Trophoblast cell (in vitro differentiated cells and primary cell): Measurements from ENCODE around the gene EIF4G3.
"Not testable (repeated sequence)": the region's sequence is repeated elsewhere in the genome, so short reads cannot be mapped to it uniquely, and the experiment has no call there.

ENCODE experiments used
- DNase-seq, 2 donors: peaks; one replicate each; pipeline ENCODE4 v3.0.0-alpha.2; 2016
- H2AFZ ChIP-seq: 2 replicates; pipeline ENCODE4 v1.6.1; 2013; ENCODE audit warnings: low read length, moderate library complexity, mild to moderate bottlenecking; ENCODE audit not compliant: insufficient read depth, poor library complexity
- H2AK5ac ChIP-seq: 2 replicates; pipeline ENCODE4 v1.6.1; 2013; ENCODE audit warnings: mild to moderate bottlenecking, low read length
- H2BK120ac ChIP-seq: 2 replicates; pipeline ENCODE4 v1.6.1; 2013; ENCODE audit warnings: low read length, mild to moderate bottlenecking, moderate library complexity; ENCODE audit not compliant: insufficient read depth, poor library complexity
- H2BK12ac ChIP-seq: 2 replicates; pipeline ENCODE4 v1.6.1; 2013; ENCODE audit warnings: mild to moderate bottlenecking, low read length, moderate library complexity
- H2BK5ac ChIP-seq: 2 replicates; pipeline ENCODE4 v1.6.1; 2013; ENCODE audit warnings: low read length, low read depth, moderate library complexity, mild to moderate bottlenecking; ENCODE audit not compliant: poor library complexity
- H3K14ac ChIP-seq: 2 replicates; pipeline ENCODE4 v1.6.1; 2013; ENCODE audit warnings: mild to moderate bottlenecking, low read length
- H3K18ac ChIP-seq: 2 replicates; pipeline ENCODE4 v1.6.1; 2013; ENCODE audit warnings: mild to moderate bottlenecking, low read length
- H3K23ac ChIP-seq: 2 replicates; pipeline ENCODE4 v1.6.1; 2013; ENCODE audit warnings: low read length
- H3K27ac ChIP-seq: 2 replicates; pipeline ENCODE4 v1.5.1; 2013; ENCODE audit warnings: low read depth, mild to moderate bottlenecking, inconsistent platforms, low read length, moderate library complexity
- H3K27me3 ChIP-seq: 2 replicates; pipeline ENCODE4 v1.6.1; 2013; ENCODE audit warnings: inconsistent platforms, mild to moderate bottlenecking, low read length, moderate library complexity; ENCODE audit not compliant: insufficient read depth
- H3K36me3 ChIP-seq, 2 experiments: 1 replicate in 1 of 2; 2 replicates in 1 of 2; pipeline ENCODE4 v1.6.1; 2013; ENCODE audit warnings: low read length in 2 of 2, mild to moderate bottlenecking in 2 of 2, moderate library complexity in 1 of 2; ENCODE audit not compliant: insufficient read depth in 2 of 2, control insufficient read depth in 1 of 2
- H3K4ac ChIP-seq: 2 replicates; pipeline ENCODE4 v1.6.1; 2013; ENCODE audit warnings: low read depth, mild to moderate bottlenecking, low read length, moderate library complexity
- H3K4me1 ChIP-seq, 2 experiments: 1 replicate in 1 of 2; 2 replicates in 1 of 2; pipeline ENCODE4 v1.6.1; 2013; ENCODE audit warnings: low read length in 2 of 2, mild to moderate bottlenecking in 2 of 2, moderate library complexity in 1 of 2; ENCODE audit not compliant: insufficient read depth in 2 of 2, control insufficient read depth in 1 of 2
- H3K4me2 ChIP-seq: 2 replicates; pipeline ENCODE4 v1.6.1; 2013; ENCODE audit warnings: inconsistent platforms, mild to moderate bottlenecking, low read length, moderate library complexity
- H3K4me3 ChIP-seq: 2 replicates; pipeline ENCODE4 v1.5.1; 2013; ENCODE audit warnings: mild to moderate bottlenecking, low read depth, low read length, inconsistent platforms
- H3K79me1 ChIP-seq: one replicate; pipeline ENCODE4 v1.6.1; 2013; ENCODE audit warnings: low read length
- H3K79me2 ChIP-seq: 2 replicates; pipeline ENCODE4 v1.6.1; 2013; ENCODE audit warnings: low read length, mild to moderate bottlenecking; ENCODE audit not compliant: control insufficient read depth, insufficient read depth, poor library complexity
- H3K9ac ChIP-seq: 2 replicates; pipeline ENCODE4 v1.6.1; 2013; ENCODE audit warnings: mild to moderate bottlenecking, low read length
- H3K9me3 ChIP-seq: 2 replicates; pipeline ENCODE4 v1.6.1; 2013; ENCODE audit warnings: low read depth, mild to moderate bottlenecking, control low read depth, inconsistent platforms, low read length; ENCODE audit not compliant: insufficient read depth
- H4K12ac ChIP-seq: 2 replicates; pipeline ENCODE4 v1.6.1; 2013; ENCODE audit warnings: low read depth, mild to moderate bottlenecking, low read length, moderate library complexity
- H4K8ac ChIP-seq: 2 replicates; pipeline ENCODE4 v1.6.1; 2013; ENCODE audit warnings: low read depth, mild to moderate bottlenecking, low read length, moderate library complexity
- H4K91ac ChIP-seq: one replicate; pipeline ENCODE4 v1.6.1; 2013; ENCODE audit warnings: low read depth, mild to moderate bottlenecking, low read length, moderate library complexity
- WGBS: extraction: QIAGEN DNeasy Blood & Tissue Kit; methylation state at CpG from one replicate; pipeline ENCODE4 v1.1.7; 2013; ENCODE audit warnings: missing lambda C conversion rate; ENCODE audit not compliant: insufficient read length, insufficient coverage; ENCODE audit errors: extremely low coverage; 5-methylcytosine and 5-hydroxymethylcytosine counted together

EIF4G3 gene

GRCh38 chr1:20789598-20789997 is 387.1 kb downstream of the EIF4G3 start:
- H3K4me3 ChIP-seq, H3K36me3 ChIP-seq, H4K12ac ChIP-seq, DNase-seq, H3K23ac ChIP-seq, H2BK120ac ChIP-seq, H2BK12ac ChIP-seq, H3K4me1 ChIP-seq, H3K9ac ChIP-seq, H3K18ac ChIP-seq, H3K4ac ChIP-seq, H3K27me3 ChIP-seq, H4K91ac ChIP-seq, H4K8ac ChIP-seq, H3K27ac ChIP-seq, H3K4me2 ChIP-seq, H2AFZ ChIP-seq, H2AK5ac ChIP-seq, H3K14ac ChIP-seq, H3K9me3 ChIP-seq, H2BK5ac ChIP-seq: not testable (repeated sequence)
- WGBS = no CpG with 5 or more reads among the region's 9 CpGs
- peaks cover 15% of the 10 kb centered on the region for H3K79me1 ChIP-seq
- peaks cover 16% of the 10 kb centered on the region for H3K79me2 ChIP-seq

GRCh38 chr1:20787840-20788795 is 388.6 kb downstream of the EIF4G3 start:
- Histone ChIP-seq H3K27me3 (no peaks in the 10 kb centered on the region), H3K18ac (no peak overlapping the region), H2AK5ac (peak overlapping the region; percentile 18)

GRCh38 chr1:20787029-20787839 is 389.5 kb downstream of the EIF4G3 start, which contains the start of gene HP1BP3:
Gene HP1BP3, minus strand, starts transcription at chr1:20787307. Its CDS starts 6,867 bp downstream, at chr1:20780440.
- no CpG with 5 or more reads among the region's 99 CpGs for WGBS
- H3K79me1 ChIP-seq = peaks cover 15% of the 10 kb centered on the region

More at GRCh38 chr1:20787840-20788795, 388.6 kb downstream of the EIF4G3 start:
- H2BK5ac ChIP-seq = peak overlapping the region; percentile 85
- peak overlapping the region; percentile 58 for H4K12ac ChIP-seq
- 100% methylated on average over 2 of the region's 22 CpGs for WGBS
- H3K4ac ChIP-seq = no peak overlapping the region
- H3K79me1 ChIP-seq = peaks cover 15% of the 10 kb centered on the region
- peaks cover 0 to 2% of the 10 kb centered on the region in 2 experiments for H3K36me3 ChIP-seq
- peak overlapping the region; percentile 78 for H3K14ac ChIP-seq
- H3K9me3 ChIP-seq = no peaks in the 10 kb centered on the region
- H2BK12ac ChIP-seq = no peak overlapping the region
- H2BK120ac ChIP-seq = peak overlapping the region; percentile 62
- H2AFZ ChIP-seq = no peak overlapping the region
- peak overlapping the region; percentile 100 for H3K4me3 ChIP-seq
- H4K91ac ChIP-seq = peak overlapping the region; percentile 57
- DNase-seq = peak; percentile 45 to 69
- peaks cover 3 to 5% of the 10 kb centered on the region in 2 experiments for H3K4me1 ChIP-seq
- peak overlapping the region; percentile 76 for H4K8ac ChIP-seq
- H3K27ac ChIP-seq = peak overlapping the region; percentile 90
- H3K23ac ChIP-seq = no peak overlapping the region
- peaks cover 28% of the 10 kb centered on the region for H3K79me2 ChIP-seq
- peak overlapping the region; percentile 70 for H3K4me2 ChIP-seq
- H3K9ac ChIP-seq = peak overlapping the region; percentile 90

More at GRCh38 chr1:20787029-20787839, 389.5 kb downstream of the EIF4G3 start, which contains the start of gene HP1BP3:
- Histone ChIP-seq H3K9me3 (no peaks in the 10 kb centered on the region), H4K91ac (peak within 1 kb of the TSS; percentile 96), H3K79me2 (peaks cover 31% of the 10 kb centered on the region), H3K4me1 (peaks cover 3 to 5% of the 10 kb centered on the region in 2 experiments), H3K4me3 (peak within 1 kb of the TSS; percentile 100), H2BK120ac (peak within 1 kb of the TSS; percentile 96), H4K12ac (peak within 1 kb of the TSS; percentile 77), H3K9ac (peak within 1 kb of the TSS; percentile 99), H2AFZ (peak within 1 kb of the TSS; percentile 97), H3K14ac (peak within 1 kb of the TSS; percentile 97), H3K27me3 (no peaks in the 10 kb centered on the region), H2AK5ac (peak within 1 kb of the TSS; percentile 86), H3K4ac (peak within 1 kb of the TSS; percentile 84), H3K27ac (peak within 1 kb of the TSS; percentile 98), H2BK12ac (peak within 1 kb of the TSS; percentile 1), H4K8ac (peak within 1 kb of the TSS; percentile 98), H3K18ac (peak within 1 kb of the TSS; percentile 92), H3K23ac (peak within 1 kb of the TSS; percentile 18), H3K36me3 (peaks cover 0 to 2% of the 10 kb centered on the region in 2 experiments), H2BK5ac (peak within 1 kb of the TSS; percentile 91), H3K4me2 (peak within 1 kb of the TSS; percentile 71)
- peak; percentile 33 to 76 for DNase-seq
